HepG2 (cell line): Measurements from ENCODE around the gene MEG3. TPM values are rescaled to one million over a fixed set of nuclear protein-coding genes. Genes with fewer than 3 reads are reported as not detected.

Experiments
- AHR ChIP-seq: IDR thresholded peaks from 2 replicates; pipeline ENCODE4 v1.6.1; 2018; ENCODE audit warnings: missing genetic modification reagents, missing compliant biosample characterization
- ARID5B ChIP-seq: IDR thresholded peaks from 2 replicates; pipeline ENCODE4 v1.4.0; 2020; ENCODE audit warnings: mild to moderate bottlenecking, missing genetic modification reagents
- ATF7-NPFF ChIP-seq: sonication (generic); formaldehyde crosslinking; IDR thresholded peaks from 2 replicates; pipeline ENCODE4 v1.8.1; 2023; ENCODE audit warnings: mild to moderate bottlenecking, low read depth, missing genetic modification reagents, moderate library complexity
- CC2D1A ChIP-seq: sonication (generic); formaldehyde crosslinking; IDR thresholded peaks from 2 replicates; pipeline ENCODE4 v1.8.1; 2023; ENCODE audit warnings: mild to moderate bottlenecking, missing genetic modification reagents
- GABPA ChIP-seq, 2 experiments: IDR thresholded peaks; 2 replicates each; pipeline ENCODE4 v1.6.1; 2011 to 2016; ENCODE audit warnings: low read depth in 2 of 2, low read length in 1 of 2, missing biosample characterization in 1 of 2, missing genetic modification characterization in 1 of 2
- KLF15 ChIP-seq: sonication (generic); formaldehyde crosslinking; IDR thresholded peaks from 2 replicates; pipeline ENCODE4 v1.8.1; 2023; ENCODE audit warnings: borderline replicate concordance, mild to moderate bottlenecking, inconsistent platforms, missing genetic modification reagents, mixed read lengths
- KMT2B ChIP-seq: IDR thresholded peaks from 2 replicates; pipeline ENCODE4 v1.6.1; 2016; ENCODE audit warnings: missing genetic modification reagents, missing compliant biosample characterization
- MEIS1 ChIP-seq: sonication (generic); formaldehyde crosslinking; IDR thresholded peaks from 2 replicates; pipeline ENCODE4 v1.9.0; 2021; ENCODE audit warnings: mild to moderate bottlenecking, missing genetic modification reagents, moderate library complexity, borderline replicate concordance
- NFE2 ChIP-seq: sonication (generic); formaldehyde crosslinking; IDR thresholded peaks from 2 replicates; pipeline ENCODE4 v1.4.0; 2020; ENCODE audit warnings: missing genetic modification reagents
- NFE2L2 ChIP-seq: fragments of 150-350 bp; IDR thresholded peaks from 2 replicates; pipeline ENCODE4 v1.6.1; 2014; ENCODE audit warnings: low read length
- NFKBIZ ChIP-seq: IDR thresholded peaks from 2 replicates; pipeline ENCODE4 v1.6.1; 2018; ENCODE audit warnings: missing genetic modification reagents, missing compliant biosample characterization
- NR2C2 ChIP-seq: sonication (generic); formaldehyde crosslinking; IDR thresholded peaks from 2 replicates; pipeline ENCODE4 v1.4.0; 2020; ENCODE audit warnings: missing genetic modification reagents, mild to moderate bottlenecking, moderate library complexity, borderline replicate concordance
- TCF7 ChIP-seq: sonication (generic); IDR thresholded peaks from 2 replicates; pipeline ENCODE4 v1.6.1; 2016; ENCODE audit warnings: antibody characterized with exemption, low read depth
- TEAD2 ChIP-seq: sonication (generic); formaldehyde crosslinking; IDR thresholded peaks from 2 replicates; pipeline ENCODE4 v1.9.0; 2021; ENCODE audit warnings: missing genetic modification reagents
- THAP11 ChIP-seq: IDR thresholded peaks from 2 replicates; pipeline ENCODE4 v1.6.1; 2016; ENCODE audit warnings: missing biosample characterization, missing genetic modification reagents
- TOE1 ChIP-seq: sonication (generic); formaldehyde crosslinking; IDR thresholded peaks from 2 replicates; pipeline ENCODE4 v1.4.0; 2020; ENCODE audit warnings: mild to moderate bottlenecking, missing genetic modification reagents
- ZEB1 ChIP-seq: IDR thresholded peaks from 2 replicates; pipeline ENCODE4 v1.6.1; 2012; ENCODE audit warnings: mild to moderate bottlenecking, low read depth, inconsistent platforms; ENCODE audit not compliant: insufficient replicate concordance
- ZNF275 ChIP-seq: sonication (generic); formaldehyde crosslinking; IDR thresholded peaks from 2 replicates; pipeline ENCODE4 v1.8.0; 2022; ENCODE audit warnings: missing genetic modification reagents, mild to moderate bottlenecking, inconsistent platforms, borderline replicate concordance
- ZNF484 ChIP-seq: sonication (generic); formaldehyde crosslinking; IDR thresholded peaks from 2 replicates; pipeline ENCODE4 v1.5.1; 2020; ENCODE audit warnings: mild to moderate bottlenecking, low read depth, missing genetic modification reagents, borderline replicate concordance
- ZNF510 ChIP-seq: sonication (generic); formaldehyde crosslinking; IDR thresholded peaks from 2 replicates; pipeline ENCODE4 v1.4.0; 2020; ENCODE audit warnings: low read depth, mild to moderate bottlenecking, missing genetic modification reagents
- ZNF619 ChIP-seq: sonication (generic); formaldehyde crosslinking; IDR thresholded peaks from 2 replicates; pipeline ENCODE4 v1.4.0; 2020; ENCODE audit warnings: mild to moderate bottlenecking, missing genetic modification reagents
- polyA plus RNA-seq, 8 experiments: library from polyadenylated mRNA; depleted of rRNA in 3 of 8; stranded (reverse) in 7 of 8; unstranded in 1 of 8; fragments of >200 nt; fragmentation: Illumina TruSeq in 4 of 8; extraction: Trizol in 4 of 8; gene quantifications; 2 replicates each; pipeline versions ENCODE4 v1.2.1 to v1.2.3, GENCODE V29; 2011 to 2016; ENCODE audit warnings: low read depth in 4 of 8, missing spikeins in 1 of 8, mixed read lengths in 1 of 8; ENCODE audit not compliant: insufficient read depth in 1 of 8
- total RNA-seq, 5 experiments: library from RNA; depleted of rRNA; stranded (reverse); fragments of >200 nt; fragmentation: Illumina TruSeq; extraction: Trizol; gene quantifications; 2 replicates each; pipeline ENCODE4 v1.2.3, GENCODE V29; 2016; ENCODE audit warnings: low read depth in 1 of 5
- TF ChIP-seq, protein P1 (sequence below): sonication (generic); formaldehyde crosslinking; IDR thresholded peaks from 2 replicates; pipeline ENCODE4 v1.4.0; 2020; ENCODE audit warnings: missing genetic modification reagents, borderline replicate concordance

Gene MEG3
- total and polyA plus RNA-seq, 2 of the 13 experiments (the other 11 are each of a cell fraction or from before 2014, with no cell fraction given), result 0.17 TPM; not detected in 1

DNA sequence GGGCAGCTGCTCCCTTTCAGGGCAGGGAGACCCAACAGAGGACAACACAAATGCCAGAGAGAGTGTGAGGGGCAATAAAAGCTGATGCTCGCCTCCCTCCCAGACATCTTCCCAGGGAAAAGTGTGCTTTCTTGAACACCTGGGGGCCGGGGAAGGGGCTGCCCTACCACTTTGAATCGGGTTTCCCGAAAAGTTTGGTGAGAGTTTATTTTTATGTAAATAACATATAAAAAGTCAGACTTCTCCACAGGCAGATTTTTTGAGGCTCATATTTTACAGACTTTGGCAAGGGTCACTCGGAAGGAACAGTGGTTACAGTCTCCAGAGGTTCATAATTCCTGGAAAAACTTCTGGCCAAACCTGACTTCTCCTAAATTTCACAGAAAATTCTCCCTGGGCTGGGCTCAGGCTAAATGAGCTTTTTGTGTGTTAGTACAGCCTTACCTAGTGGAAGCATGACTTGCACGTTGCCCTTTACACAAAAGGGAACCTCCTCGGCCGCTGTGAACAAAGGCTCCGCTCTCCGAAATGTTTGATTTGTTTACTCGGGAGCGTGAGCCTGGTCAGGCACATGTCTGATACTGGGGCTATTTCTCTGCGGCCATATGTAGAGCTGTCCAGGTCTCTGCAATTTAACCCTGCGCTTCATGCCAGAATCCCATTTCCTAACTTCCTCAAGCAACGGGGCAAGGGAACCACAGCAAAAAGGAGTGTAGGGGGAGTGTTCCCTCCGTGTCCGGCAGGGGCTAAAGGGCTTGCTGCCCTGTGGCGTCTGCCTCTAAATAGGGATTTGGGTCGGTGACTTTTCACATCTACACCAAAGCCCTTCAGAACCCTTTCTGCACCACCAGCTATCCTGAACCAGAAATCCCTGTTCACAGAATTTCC, 74.2 kb downstream of the MEG3 start (continued):
- TF ChIP-seq, protein P1, sequence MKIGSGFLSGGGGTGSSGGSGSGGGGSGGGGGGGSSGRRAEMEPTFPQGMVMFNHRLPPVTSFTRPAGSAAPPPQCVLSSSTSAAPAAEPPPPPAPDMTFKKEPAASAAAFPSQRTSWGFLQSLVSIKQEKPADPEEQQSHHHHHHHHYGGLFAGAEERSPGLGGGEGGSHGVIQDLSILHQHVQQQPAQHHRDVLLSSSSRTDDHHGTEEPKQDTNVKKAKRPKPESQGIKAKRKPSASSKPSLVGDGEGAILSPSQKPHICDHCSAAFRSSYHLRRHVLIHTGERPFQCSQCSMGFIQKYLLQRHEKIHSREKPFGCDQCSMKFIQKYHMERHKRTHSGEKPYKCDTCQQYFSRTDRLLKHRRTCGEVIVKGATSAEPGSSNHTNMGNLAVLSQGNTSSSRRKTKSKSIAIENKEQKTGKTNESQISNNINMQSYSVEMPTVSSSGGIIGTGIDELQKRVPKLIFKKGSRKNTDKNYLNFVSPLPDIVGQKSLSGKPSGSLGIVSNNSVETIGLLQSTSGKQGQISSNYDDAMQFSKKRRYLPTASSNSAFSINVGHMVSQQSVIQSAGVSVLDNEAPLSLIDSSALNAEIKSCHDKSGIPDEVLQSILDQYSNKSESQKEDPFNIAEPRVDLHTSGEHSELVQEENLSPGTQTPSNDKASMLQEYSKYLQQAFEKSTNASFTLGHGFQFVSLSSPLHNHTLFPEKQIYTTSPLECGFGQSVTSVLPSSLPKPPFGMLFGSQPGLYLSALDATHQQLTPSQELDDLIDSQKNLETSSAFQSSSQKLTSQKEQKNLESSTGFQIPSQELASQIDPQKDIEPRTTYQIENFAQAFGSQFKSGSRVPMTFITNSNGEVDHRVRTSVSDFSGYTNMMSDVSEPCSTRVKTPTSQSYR (CRISPR knock-in tag), result peak; percentile 27; the same call in 1 of the 2 replicates
- TF ChIP-seq NFE2L2 (peak; percentile 54; the same call in 1 of the 2 replicates), ZNF619 (CRISPR knock-in tag) (0 out of 2 replicates have a peak, but pooled peaks have one; percentile 58), KMT2B (CRISPR knock-in tag) (no peak), THAP11 (CRISPR knock-in tag) (peak; percentile 26; the same call in 1 of the 2 replicates), ATF7-NPFF (CRISPR knock-in tag) (peak; percentile 55; the same call in 1 of the 2 replicates), AHR (CRISPR knock-in tag) (no peak), ZEB1 (peak; percentile 39), CC2D1A (CRISPR knock-in tag) (no peak), MEIS1 (no peak), ARID5B (peak; percentile 81), GABPA (IDR thresholded peaks at IDR 0.05; ENCODE audit: low read depth, low read length) (no peak), GABPA (CRISPR knock-in tag; IDR thresholded peaks at IDR 0.05; ENCODE audit: low read depth) (no peak), TCF7 (peak; percentile 85), NR2C2 (no peak; the same call in 1 of the 2 replicates), TOE1 (CRISPR knock-in tag) (no peak), TEAD2 (CRISPR knock-in tag) (no peak), NFKBIZ (CRISPR knock-in tag) (no peak), ZNF484 (CRISPR knock-in tag) (no peak), ZNF510 (CRISPR knock-in tag) (no peak), NFE2 (peak; percentile 31; the same call in 1 of the 2 replicates), ZNF275 (CRISPR knock-in tag) (peak; percentile 5; the same call in 1 of the 2 replicates), KLF15 (CRISPR knock-in tag) (no peak)
